Measurements from ENCODE around the gene SLC35F1.
"Not testable (repeated sequence)": the region's sequence is repeated elsewhere in the genome, so short reads cannot be mapped to it uniquely, and the experiment has no call there.

Gene SLC35F1

DNA sequence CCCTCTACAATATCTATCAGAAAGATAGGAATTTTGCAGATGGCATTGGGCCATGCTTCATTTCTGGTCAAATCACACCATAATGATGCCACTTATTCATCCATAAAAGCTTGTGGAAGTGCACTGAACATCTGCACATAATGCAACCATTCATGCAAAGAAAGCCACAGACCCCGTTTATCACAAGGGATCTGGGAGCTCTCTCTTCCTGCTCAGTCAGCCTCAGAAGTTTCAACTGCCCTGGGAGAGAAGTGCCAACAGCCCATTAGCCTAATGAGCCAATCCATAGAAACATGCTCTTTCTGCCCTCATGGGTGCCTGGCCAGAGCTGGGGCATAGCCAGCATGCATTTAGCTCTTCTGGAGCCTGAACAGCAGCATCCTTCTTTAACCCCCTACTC is 85.8 kb downstream of the SLC35F1 start:
- DNase-seq (ENCODE audit: low read depth): no peak

DNA sequence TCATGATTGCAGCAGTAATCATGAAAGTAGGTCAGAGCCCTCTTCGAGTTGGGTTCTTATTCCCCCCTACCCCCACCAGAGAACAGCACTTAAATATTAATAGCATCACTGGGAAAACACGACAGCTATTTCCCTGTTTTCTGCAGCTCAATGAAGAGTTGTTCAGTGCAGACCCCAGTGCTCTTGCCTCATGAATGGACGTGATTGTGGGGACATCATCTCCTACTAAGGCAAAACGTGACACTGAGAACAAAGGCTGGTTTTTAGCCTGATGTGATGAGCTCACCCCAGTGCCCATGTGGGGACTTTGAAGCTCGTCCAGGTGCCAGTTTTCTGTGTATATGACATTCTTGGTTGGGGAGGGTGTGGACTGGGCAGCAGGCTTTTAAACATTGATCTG is 105.9 kb downstream of the SLC35F1 start:
- DNase-seq (ENCODE audit: low read depth): no peak

DNA sequence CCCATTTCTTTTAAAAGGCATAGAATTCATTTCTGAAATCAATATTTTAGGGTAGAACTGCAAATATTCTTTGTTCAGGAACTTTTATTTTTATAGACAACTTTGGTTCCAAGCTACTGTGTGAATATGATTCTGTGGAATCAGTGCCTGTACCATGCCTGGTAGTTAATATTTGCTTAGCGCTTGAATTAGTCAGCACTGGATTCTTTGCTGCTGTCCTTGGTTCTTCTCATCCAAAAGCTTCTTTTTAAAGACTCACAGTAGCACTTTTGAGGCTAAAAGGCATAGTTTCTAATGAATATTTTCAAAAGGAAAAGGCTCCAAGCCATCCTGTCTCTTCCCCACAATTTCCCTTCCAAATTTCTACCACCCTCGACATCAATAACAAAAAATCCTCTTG is 109.5 kb downstream of the SLC35F1 start:
- DNase-seq (ENCODE audit: low read depth): no peak

DNA sequence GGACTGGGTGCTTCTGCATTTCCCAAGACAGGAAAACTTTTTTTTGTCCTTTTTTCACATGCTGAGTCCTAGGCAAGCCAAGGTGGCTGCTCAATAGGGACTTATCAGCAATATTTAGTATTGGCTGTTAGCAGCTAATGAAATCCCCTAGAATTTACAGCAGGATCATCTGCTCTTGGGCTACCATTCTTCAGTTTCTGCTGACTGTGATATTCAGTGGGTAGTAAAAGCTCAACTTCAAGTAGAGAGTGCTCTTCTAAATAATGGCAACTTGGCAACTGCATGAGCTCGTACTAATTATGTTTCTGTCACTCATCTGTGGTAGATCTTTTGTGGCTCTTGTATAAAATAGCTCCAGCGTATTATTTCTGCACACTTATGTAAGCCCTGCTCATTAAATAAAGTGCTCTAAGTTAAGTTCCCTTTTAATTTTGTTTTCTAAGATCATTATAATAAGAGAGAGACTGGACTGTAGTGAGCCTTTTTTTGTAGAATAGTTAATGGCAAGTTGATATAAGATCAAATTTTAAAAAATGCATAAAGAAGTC is 110.3 kb downstream of the SLC35F1 start:
- no peak for DNase-seq (ENCODE audit: low read depth)

DNA sequence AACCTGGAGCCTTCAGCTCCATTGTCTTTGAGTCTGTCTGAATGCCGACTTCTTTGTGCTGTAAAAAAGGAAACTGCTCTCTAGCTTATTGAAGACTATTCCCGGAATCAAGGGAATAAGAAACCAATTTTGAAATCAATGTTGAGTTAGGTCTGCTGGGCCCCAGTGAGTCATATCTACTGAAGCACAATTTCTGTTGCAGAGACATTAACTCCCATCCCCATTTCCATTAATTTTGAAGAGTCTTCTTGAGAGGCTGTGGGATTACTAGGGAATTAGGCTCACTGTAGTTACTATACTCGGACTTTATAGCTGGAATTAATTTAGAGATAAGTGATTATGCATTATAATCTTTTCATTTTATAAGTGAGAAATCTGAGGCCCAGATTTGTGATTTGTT is 116.7 kb downstream of the SLC35F1 start:
- no peak for DNase-seq (ENCODE audit: low read depth)

DNA sequence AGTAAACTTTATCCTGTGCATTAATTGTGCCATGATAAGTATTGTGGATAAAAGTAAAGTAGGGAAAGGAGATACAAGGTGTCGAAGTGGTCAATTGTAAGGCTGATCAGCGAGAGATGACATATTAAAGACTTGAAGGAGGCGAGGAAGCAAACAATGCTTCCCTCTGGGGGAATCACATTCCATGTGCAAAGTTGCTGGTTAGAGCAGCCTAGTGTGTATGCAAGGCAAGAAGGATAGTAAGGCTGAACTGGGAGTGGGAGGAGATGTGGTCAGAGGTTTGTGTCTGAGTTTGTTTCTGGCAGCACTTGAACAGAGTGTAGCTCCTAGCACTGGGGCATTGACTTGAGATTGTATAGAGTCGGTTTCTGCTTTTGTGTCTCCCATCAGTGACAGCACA is 122.9 kb downstream of the SLC35F1 start:
- no peak for DNase-seq (ENCODE audit: low read depth)

DNA sequence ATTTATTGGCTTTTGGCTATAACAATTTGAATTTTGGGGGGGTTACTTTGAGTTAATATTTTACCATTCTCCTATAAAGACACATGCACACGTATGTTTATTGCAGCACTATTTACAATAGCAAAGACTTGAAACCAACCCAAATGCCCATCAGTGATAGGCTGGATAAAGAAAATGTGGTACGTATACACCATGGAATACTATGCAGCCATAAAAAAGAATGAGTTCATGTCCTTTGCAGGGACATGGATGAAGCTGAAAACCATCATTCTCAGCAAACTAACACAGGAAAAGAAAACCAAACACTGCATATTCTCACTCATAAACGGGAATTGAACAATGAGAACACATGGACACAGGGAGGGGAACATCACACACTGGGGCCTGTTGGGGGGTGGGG is 130.4 kb downstream of the SLC35F1 start:
- DNase-seq (ENCODE audit: low read depth): not testable (repeated sequence)

DNA sequence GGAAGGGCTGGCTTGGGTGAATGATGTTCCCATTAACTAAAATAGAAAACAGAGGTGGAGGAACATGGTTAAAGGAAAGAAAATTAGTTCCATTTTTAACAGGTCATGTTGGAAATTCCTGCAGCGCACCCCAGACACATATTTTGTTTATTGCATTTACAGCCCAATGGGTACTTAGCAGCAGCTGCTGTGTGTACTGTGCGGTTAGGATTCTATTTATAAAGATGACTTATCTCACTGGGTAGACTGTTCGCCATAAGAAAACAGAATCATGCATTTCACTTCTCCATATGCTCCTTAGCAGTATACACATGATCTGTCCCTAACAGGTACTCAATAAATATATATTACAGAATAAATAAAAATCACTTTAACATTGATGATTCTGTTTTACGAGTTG is 135.8 kb downstream of the SLC35F1 start:
- DNase-seq (ENCODE audit: low read depth): no peak

DNA sequence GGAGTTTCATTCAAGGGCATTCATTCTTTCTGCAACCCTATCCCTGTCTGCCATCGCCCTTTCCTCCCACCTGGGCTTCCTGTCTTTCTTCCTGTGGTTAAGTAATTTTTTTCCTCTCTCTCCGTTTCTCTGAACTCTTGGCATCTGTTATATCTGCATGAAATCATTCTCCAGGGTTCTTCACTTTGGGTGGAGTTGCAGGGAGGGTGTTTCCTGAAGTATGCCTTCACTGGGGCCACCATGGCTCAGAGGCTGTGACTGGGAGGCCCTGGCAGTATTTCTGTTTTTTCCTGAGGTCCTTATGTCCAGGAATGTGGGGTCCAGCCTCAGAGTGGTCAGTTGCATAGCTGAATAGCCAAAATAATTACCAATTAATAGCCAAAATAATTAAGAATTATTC is 137.2 kb downstream of the SLC35F1 start:
- no peak for DNase-seq (ENCODE audit: low read depth)

DNA sequence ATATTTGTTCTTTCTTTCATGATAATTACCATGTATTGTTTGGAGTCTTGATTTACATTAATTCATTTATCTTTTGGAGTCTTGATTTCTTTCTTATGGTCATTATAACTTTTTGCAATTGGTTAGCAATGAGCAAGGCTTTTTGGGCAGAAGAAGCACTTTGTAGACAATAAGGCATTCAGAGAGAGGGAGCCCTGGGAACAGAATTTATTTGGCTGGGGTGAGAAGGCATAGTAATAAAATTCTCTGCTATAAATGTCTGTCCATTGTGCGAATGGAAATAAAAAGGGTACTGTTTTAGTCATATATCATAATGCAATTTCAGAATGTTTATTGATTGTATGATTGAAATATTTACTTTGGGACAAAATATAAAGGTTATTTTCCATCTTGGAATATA is 147.0 kb downstream of the SLC35F1 start:
- no peak for DNase-seq (ENCODE audit: low read depth)

DNA sequence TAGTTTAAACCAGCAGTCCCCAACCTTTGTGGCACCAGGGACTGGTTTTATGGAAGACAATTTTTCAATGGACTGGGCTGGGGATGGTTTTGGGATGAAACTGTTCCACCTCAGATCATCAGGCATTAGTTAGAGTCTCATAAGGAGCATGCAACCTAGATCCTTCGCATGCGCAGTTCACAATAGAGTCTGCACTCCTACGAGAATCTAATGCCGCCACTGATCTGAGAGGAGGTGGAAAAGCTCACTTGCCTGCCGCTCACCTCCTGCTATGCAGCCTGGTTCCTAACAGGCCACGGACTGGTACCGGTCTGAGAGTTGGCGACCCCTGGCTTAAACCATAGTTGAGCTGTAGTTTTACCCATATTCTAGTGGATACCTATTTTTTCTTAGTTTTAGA is 154.6 kb downstream of the SLC35F1 start:
- no peak for DNase-seq (ENCODE audit: low read depth)

DNA sequence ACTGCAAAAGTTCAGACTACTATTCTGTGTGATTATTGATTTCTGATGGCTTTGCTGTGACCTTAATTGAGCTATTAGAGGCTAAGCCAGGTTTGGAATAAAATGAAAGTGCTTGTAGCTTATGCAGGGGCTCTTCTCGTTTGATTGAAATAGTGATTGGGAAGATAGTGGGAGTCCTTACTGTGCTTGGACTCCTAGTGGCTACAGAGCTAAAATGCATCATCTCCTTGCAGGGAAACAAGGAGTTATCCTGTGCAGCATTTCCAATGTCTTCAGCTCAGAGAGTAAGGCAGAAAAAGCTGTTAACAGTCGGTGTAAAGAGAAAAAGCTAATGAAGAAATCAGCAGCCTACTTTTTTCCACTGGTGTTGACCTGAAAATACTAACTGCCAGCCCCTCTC is 173.5 kb downstream of the SLC35F1 start:
- no peak for DNase-seq (ENCODE audit: low read depth)

DNA sequence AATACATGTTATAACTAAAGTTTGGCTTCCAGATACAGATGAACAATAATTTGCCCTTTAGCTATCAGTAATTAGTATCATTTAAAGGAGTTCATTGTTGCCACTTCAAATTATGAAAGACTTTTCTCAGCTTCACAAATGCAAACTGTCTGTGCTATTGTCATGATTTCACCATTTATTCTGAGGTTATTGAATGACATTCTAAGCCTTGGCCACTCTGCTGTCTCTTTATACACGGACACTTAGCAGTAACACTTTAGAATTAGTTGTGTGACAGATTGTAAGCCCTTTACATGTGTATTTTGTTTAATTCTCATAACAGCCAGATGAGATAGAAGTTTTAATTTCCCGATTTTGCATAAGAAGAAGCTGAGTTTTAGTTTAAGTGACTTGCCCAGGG is 176.6 kb downstream of the SLC35F1 start:
- DNase-seq (ENCODE audit: low read depth): no peak

DNA sequence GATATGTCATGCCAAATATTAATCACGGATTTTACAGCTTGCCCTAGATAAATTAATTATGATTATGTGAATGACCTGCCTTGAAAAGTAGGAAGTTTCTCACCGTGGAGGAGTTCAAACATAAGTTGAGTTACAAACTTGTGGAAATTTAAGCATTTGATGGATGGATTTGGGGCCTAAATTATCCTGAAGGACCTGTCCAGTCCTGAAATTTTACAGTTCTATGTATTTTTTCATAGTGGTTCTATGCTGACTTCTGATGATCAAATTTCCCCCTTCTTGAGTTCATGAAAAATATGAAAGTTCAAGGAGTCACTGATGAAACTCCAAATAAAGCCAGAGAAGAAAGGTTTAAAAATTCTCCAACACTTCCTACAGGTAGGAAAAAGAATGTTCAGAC is 178.6 kb downstream of the SLC35F1 start:
- no peak for DNase-seq (ENCODE audit: low read depth)

DNA sequence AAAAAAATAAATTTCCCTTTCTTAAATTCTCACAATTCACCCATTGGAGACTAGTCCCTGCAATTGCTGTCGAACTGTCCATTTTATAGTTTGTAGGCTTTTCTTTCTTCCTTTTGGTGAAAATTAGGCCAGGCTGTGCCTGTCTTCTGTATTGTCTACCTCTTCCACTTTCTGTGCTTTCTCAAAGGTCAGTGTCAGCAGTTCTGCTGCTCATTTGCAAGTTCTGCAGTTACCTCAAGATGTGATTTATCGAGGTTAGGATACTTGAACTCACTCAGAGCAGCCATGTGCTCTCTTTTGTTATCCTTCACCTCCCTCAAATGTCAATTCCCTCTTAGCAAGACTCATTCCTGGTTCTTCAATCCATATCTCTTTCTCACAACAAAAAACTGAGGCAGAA is 179.1 kb downstream of the SLC35F1 start:
- no peak for DNase-seq (ENCODE audit: low read depth)

DNA sequence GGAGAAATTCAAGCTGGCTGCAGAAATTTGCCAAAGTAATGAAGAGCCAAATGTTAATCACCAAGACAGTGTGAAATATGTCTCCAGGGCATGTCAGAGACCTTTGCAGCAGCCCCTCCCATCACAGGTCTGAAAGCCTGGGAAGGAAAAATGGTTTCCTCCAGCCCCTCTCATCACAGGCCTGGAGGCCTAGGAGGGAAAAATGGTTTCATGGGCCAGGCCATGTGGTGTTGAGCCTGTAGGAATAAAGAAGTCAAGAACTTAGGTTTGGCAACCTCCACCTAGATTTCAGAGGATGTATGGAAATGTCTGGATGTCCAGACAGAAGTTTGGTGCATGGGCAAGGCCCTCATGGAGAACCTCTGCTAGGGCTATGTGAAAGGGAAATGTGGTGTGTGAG is 185.0 kb downstream of the SLC35F1 start:
- DNase-seq (ENCODE audit: low read depth): no peak

DNA sequence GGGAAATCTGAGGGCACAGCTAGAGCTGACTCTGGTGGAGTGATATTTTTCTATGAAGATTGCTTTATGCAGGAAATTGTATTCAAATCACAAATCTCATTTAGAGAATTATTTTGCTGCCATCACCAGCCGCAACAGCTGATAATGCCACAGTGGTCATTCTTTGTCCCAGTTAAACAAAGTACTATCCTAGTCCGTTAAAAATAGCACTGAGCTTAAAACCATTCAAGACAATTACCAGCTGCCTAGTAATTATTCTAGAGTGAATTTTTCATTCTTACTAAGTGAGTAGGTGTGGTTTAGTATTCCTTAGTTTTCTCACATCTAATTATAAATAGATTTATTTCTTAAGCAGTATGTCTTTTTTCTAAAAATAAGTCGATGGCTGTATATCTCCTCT is 190.5 kb downstream of the SLC35F1 start:
- DNase-seq (ENCODE audit: low read depth): no peak

DNA sequence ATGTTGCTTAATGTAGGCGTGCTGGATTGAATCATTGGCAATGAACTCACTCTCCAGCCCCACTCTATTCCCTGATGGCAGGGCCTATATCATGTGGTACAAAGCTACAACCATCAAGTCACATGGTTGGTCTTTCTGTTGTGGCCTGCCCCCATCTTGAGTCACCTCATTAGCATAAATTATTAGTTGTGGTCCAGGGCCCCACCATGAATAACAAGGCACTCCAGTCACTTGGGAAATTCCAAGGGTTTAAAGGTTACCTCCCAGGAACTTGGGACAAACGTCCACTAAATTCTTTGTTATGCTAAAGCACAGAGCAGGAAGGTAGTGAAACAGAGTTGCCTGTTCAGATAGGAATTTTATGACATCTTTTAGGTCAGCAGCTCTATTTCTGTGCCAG is 193.7 kb downstream of the SLC35F1 start:
- no peak for DNase-seq (ENCODE audit: low read depth)

DNA sequence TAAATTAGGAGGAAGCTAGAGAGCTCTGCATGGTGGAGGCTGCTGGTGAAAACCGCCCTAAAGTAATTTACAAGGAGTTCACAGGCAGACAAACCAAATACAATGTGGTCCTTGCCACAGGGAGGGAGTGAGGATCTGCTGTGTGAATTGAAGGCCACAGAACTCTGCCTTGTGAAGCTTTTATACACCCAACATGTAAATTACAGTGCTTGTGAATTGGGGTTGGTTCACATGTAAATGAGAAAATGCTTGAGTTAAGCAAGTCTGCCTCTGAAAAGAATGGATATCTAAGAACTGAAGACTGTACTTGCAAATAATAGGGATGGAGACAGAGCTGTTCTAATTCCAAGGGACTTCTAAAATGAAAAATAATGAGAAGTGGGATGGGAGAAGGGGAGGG is 194.2 kb downstream of the SLC35F1 start:
- DNase-seq (ENCODE audit: low read depth): no peak

DNA sequence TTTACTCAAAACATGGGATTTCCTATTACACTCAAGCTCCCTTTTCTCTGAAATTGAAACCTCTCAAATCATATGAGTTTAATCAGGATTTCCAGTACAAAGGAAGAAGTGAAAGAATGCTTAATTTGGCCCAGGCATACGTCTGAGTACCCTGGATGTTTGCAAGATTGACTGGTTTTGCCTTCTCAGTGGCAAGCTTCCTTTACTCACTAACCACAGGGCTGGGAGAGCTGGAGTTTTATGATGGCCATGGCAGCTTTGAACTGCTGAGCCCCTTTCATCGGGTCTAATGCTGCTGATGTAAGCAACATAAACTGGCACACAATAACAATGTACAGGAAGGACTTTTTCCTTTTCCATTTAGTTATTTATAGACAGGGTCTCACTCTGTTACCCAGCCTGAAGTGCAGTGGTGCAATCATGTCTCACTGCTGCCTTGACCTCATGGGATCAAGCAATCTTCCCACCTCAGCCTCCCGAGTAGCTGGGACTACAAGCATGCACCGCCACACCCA is 194.8 kb downstream of the SLC35F1 start:
- no peak for DNase-seq (ENCODE audit: low read depth)

DNA sequence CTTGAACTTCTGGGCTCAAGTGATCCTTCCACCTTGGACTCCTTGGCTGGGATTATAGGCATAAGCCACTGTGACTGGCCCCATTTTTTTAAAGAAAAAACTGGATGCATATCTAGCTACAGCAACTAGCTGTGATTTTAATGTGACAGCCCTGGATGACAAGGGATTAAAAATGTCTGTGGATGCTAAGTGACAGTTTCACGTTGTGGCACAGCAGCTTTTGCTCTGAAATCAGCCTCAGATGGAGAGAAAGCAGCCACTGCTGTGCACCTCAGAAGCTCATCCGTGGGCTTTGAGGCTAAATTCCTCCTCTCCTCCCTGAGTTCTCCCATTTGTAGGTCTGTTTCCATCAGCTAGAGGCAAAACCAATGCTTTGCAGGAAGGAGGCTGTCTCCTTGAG is 195.3 kb downstream of the SLC35F1 start:
- no peak for DNase-seq (ENCODE audit: low read depth)

DNA sequence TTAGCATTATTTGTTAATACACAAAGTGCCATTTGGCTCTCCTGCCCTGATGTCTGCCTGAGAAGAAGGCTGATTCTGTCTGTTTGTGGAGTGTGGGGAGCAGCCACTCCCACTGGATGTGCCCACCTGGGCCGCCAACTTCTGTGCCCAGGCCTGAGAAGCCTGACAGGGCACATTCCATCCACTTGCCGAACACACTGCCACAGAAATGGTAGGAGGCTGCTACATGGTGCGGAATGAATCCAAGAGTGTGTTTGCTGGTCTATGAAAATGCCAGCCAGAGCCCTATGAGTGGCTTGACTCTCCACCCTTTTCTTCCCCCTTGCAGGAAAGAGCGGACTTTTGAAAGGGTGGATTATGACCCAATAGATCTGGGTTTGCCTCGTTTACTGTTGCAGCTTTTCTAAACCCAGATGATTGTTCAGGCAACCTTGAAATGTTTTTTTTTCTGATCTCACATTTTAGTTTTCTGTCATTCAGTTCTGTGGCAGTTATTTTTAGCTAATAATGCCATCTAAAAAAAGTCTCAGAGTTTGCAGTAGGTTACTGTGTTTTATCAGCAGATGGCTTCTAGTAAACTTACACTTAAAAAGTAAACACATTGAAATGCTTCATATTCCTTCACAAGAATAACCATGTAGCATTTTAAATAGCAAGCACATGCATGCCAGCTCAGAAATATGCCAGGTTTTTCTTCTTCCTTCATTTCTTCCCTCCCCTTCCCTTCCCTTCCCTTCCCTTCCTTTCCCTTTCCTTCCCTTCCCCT is 196.5 kb downstream of the SLC35F1 start:
- no peak for DNase-seq (ENCODE audit: low read depth)

DNA sequence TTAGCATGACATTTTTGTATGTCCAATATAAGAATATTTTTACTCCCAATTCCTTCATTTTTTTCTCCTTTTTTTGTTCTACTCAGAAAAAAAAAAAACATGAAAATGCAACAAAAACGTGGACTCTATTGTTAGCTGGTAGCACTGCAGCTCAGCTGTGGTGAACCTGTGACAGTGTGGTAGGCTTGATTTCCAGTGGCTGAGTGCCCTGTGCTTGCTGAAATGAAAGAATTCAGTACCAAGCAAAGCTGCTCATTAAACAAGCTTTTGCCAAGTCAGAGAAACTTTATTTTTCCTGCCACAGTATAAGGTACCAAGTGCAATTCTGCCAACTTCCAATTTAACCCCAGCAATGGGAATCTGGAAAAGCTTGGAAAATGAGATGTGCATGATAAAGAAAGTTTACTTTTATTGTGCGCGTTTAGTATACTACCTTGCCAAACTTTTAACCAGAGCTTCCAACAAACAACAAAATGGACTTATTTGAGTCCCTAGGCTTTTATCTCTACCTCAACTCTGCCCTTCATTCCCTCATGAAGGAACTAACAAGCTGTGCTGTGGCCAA is 215.2 kb downstream of the SLC35F1 start:
- no peak for DNase-seq (ENCODE audit: low read depth)

DNA sequence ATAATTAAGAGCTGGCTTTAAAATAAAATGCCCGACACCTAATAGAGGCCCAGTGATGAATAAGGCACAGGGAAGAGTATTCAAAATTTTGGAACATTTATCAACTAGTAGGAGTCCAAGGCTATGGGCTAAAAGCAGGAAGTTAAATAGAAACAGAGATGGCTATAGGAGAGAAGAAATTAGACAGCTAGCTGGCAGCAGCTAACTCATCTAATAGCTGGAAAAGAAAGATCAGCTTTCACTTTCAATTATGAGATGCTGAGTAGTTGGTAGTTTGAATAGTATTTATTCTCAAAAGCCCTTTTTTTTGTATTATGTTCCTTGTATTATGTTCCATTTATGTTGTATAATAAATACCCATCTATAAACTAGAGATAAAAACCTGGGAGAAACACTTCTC is 215.7 kb downstream of the SLC35F1 start:
- no peak for DNase-seq (ENCODE audit: low read depth)
